Measurements from ENCODE around the gene CCND2. TPM values are rescaled to one million over a fixed set of nuclear protein-coding genes. Genes with fewer than 3 reads are reported as not detected.

The CCND2 gene
- total RNA-seq, 1 donor from 2014 or later, result 283 TPM

DNA sequence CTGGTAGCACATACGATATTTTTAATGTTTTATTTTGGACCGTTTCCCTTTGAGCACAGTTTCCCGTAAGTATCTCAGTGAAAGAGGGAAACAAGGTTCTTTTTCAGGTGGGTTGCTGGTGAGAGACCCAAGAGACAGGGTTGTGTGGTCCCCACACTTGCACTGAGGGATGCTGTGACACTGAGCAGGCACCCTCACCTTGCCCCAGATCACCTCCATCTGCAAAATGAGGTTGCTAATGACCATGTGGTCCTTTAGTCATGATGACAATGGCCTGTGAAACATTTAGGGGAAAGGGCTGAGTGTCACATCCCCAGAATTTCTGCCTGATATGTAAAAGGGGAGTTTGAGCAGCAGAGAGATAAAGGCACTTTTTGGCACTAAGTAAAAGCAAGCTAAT, 4.3 kb downstream of the CCND2 start:
- H3K4me1 ChIP-seq, result peaks cover 94% of the 10 kb centered on the region
- no peaks in the 10 kb centered on the region for H3K9me3 ChIP-seq (replicated peaks)
- TF ChIP-seq, protein P1, sequence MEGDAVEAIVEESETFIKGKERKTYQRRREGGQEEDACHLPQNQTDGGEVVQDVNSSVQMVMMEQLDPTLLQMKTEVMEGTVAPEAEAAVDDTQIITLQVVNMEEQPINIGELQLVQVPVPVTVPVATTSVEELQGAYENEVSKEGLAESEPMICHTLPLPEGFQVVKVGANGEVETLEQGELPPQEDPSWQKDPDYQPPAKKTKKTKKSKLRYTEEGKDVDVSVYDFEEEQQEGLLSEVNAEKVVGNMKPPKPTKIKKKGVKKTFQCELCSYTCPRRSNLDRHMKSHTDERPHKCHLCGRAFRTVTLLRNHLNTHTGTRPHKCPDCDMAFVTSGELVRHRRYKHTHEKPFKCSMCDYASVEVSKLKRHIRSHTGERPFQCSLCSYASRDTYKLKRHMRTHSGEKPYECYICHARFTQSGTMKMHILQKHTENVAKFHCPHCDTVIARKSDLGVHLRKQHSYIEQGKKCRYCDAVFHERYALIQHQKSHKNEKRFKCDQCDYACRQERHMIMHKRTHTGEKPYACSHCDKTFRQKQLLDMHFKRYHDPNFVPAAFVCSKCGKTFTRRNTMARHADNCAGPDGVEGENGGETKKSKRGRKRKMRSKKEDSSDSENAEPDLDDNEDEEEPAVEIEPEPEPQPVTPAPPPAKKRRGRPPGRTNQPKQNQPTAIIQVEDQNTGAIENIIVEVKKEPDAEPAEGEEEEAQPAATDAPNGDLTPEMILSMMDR (IDR thresholded peaks at IDR 0.05; ENCODE audit: borderline replicate concordance), result no peak
- peak overlapping the region; percentile 97 for H3K27ac ChIP-seq (replicated peaks)
- H3K4me3 ChIP-seq, result peak overlapping the region; percentile 86
- no peak for DNase-seq
- H3K36me3 ChIP-seq, result peaks cover 51% of the 10 kb centered on the region
- intact Hi-C loops (cut with micrococcal nuclease), result loop anchor here (5.0 to 10.0 kb wide), 2 partner anchors 171 to 283 kb away; no protein-coding TSS in a partner anchor
- H3K27me3 ChIP-seq (ENCODE audit: low read depth), result peaks cover 31% of the 10 kb centered on the region

DNA sequence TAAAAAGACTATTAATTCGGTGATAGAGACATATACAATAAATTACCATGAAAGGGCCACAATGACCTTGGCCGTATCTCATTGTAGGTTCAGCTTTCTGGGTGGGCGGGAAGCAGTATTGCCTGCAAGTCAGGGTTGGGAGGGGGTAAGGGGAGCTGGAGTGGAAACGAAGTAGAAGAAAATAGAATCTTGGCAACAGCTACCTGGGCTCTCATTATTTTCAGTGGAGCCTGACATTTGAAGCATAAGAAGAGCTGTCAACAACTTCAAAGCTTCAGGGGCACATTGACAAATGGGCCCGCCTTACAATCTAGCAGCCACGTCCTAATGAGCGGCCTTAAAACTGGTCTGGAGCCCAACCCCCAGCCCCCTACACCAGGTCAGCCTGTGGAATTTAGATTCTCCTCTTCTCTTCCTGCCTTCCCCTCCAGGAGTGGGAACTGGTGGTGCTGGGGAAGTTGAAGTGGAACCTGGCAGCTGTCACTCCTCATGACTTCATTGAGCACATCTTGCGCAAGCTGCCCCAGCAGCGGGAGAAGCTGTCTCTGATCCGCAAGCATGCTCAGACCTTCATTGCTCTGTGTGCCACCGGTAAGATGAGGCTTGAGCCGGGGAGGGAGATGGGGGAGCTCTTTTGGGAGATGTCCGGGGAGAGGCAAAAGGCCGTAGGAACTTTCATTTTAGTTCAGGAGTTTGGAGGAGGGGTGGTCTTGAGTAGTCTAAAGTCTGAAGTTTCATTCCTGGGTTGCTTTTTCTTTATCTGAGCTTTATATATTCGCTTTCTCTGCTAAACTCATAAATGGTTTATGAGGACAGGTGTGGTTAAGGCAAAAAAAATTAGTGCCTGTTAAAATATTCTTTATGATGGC, 5.0 kb downstream of the CCND2 start:
- H3K27ac ChIP-seq (replicated peaks), result peak overlapping the region; percentile 97
- H3K4me1 ChIP-seq, result peaks cover 96% of the 10 kb centered on the region
- peaks cover 25% of the 10 kb centered on the region for H3K27me3 ChIP-seq (ENCODE audit: low read depth)
- H3K9me3 ChIP-seq (replicated peaks), result no peaks in the 10 kb centered on the region
- H3K36me3 ChIP-seq, result peaks cover 57% of the 10 kb centered on the region
- intact Hi-C loops (cut with micrococcal nuclease), result loop anchor here (5.0 to 10.0 kb wide), 2 partner anchors 171 to 284 kb away; no protein-coding TSS in a partner anchor
- peak; percentile 76 for DNase-seq
- peak overlapping the region; percentile 86 for H3K4me3 ChIP-seq
- TF ChIP-seq, protein P1 (IDR thresholded peaks at IDR 0.05; ENCODE audit: borderline replicate concordance), result no peak

- intact Hi-C loops (cut with micrococcal nuclease), result loop anchor here (5.0 to 10.0 kb wide), 2 partner anchors 172 to 284 kb away; no protein-coding TSS in a partner anchor
- TF ChIP-seq, protein P1 (IDR thresholded peaks at IDR 0.05; ENCODE audit: borderline replicate concordance), result no peak
- no peaks in the 10 kb centered on the region for H3K9me3 ChIP-seq (replicated peaks)
- peaks cover 62% of the 10 kb centered on the region for H3K36me3 ChIP-seq
- H3K27me3 ChIP-seq (ENCODE audit: low read depth), result peaks cover 18% of the 10 kb centered on the region
- peaks cover 96% of the 10 kb centered on the region for H3K4me1 ChIP-seq
- peak overlapping the region; percentile 97 for H3K27ac ChIP-seq (replicated peaks)
- H3K4me3 ChIP-seq, result peak overlapping the region; percentile 86
- DNase-seq, result no peak
Measured at GRCh38 chr12:4279198-4279690, 5.7 kb downstream of the CCND2 start.

GRCh38 chr12:4280351-4281163, 7.0 kb downstream of the CCND2 start:
- H3K27me3 ChIP-seq (ENCODE audit: low read depth), result peaks cover 7% of the 10 kb centered on the region
- H3K4me1 ChIP-seq, result peaks cover 99% of the 10 kb centered on the region
- H3K36me3 ChIP-seq, result peaks cover 73% of the 10 kb centered on the region
- intact Hi-C loops (cut with micrococcal nuclease), result no loop called here
- no peaks in the 10 kb centered on the region for H3K9me3 ChIP-seq (replicated peaks)
- TF ChIP-seq, protein P1 (IDR thresholded peaks at IDR 0.05; ENCODE audit: borderline replicate concordance), result no peak
- H3K4me3 ChIP-seq, result peak overlapping the region; percentile 86
- H3K27ac ChIP-seq (replicated peaks), result peak overlapping the region; percentile 97
- peak; percentile 81 for DNase-seq

- H3K27ac ChIP-seq (replicated peaks), result peak overlapping the region; percentile 97
Measured at GRCh38 chr12:4281173-4281654, 7.7 kb downstream of the CCND2 start.

More at GRCh38 chr12:4281173-4281654, 7.7 kb downstream of the CCND2 start:
- Histone ChIP-seq H3K4me1 (peaks cover 100% of the 10 kb centered on the region), H3K4me3 (peak overlapping the region; percentile 86), H3K36me3 (peaks cover 76% of the 10 kb centered on the region), H3K9me3 (replicated peaks) (no peaks in the 10 kb centered on the region), H3K27me3 (ENCODE audit: low read depth) (peaks cover under 1% of the 10 kb centered on the region)
- TF ChIP-seq, protein P1 (IDR thresholded peaks at IDR 0.05; ENCODE audit: borderline replicate concordance), result no peak
- no peak for DNase-seq
- intact Hi-C loops (cut with micrococcal nuclease), result no loop called here

All from left ventricle myocardium inferior (tissue), 1 donor.